Smooth muscle cell (in vitro differentiated cells): ENCODE measurements around the gene SPINDOC. TPM values are rescaled to one million over a fixed set of nuclear protein-coding genes. Genes with fewer than 3 reads are reported as not detected.

Experiments used
- DNase-seq: peaks from one replicate; lab custom pipeline; 2025; ENCODE audit not compliant: unreplicated experiment; lab: John Stamatoyannopoulos, UW
- H2AFZ ChIP-seq: fragments of 200-600 bp; sonication (generic); 2 replicates; pipeline ENCODE4 v1.6.0; 2016; ENCODE audit warnings: antibody characterized with exemption, low read depth, mild to moderate bottlenecking
- H3F3A ChIP-seq: fragments of 200-600 bp; sonication (generic); 2 replicates; pipeline ENCODE4 v1.6.0; 2017; ENCODE audit warnings: antibody characterized with exemption, low read depth
- H3K27ac ChIP-seq: fragments of 200-600 bp; sonication (generic); 2 replicates; pipeline ENCODE4 v1.5.1; 2016; ENCODE audit warnings: low read depth, mild to moderate bottlenecking
- H3K27me3 ChIP-seq: fragments of 200-600 bp; sonication (generic); 2 replicates; pipeline ENCODE4 v1.6.1; 2016; ENCODE audit warnings: low read depth, mild to moderate bottlenecking
- H3K36me3 ChIP-seq: fragments of 200-600 bp; sonication (generic); 2 replicates; pipeline ENCODE4 v1.5.1; 2016; ENCODE audit warnings: low read depth
- H3K4me1 ChIP-seq: fragments of 200-600 bp; sonication (generic); 2 replicates; pipeline ENCODE4 v1.5.1; 2016; ENCODE audit warnings: low read depth
- H3K4me2 ChIP-seq: fragments of 200-600 bp; sonication (generic); 2 replicates; pipeline ENCODE4 v1.6.0; 2016; ENCODE audit warnings: mild to moderate bottlenecking
- H3K4me3 ChIP-seq: fragments of 200-600 bp; sonication (generic); 2 replicates; pipeline ENCODE4 v1.5.1; 2016; ENCODE audit warnings: mild to moderate bottlenecking
- H3K79me2 ChIP-seq: fragments of 200-600 bp; sonication (generic); 2 replicates; pipeline ENCODE4 v1.6.0; 2016; ENCODE audit warnings: low read depth, mild to moderate bottlenecking
- H3K9ac ChIP-seq: fragments of 200-600 bp; sonication (generic); 2 replicates; pipeline ENCODE4 v1.6.0; 2016; ENCODE audit warnings: low read depth
- H3K9me3 ChIP-seq: fragments of 200-600 bp; sonication (generic); replicated peaks from 2 replicates; pipeline ENCODE4 v1.5.1; 2016; ENCODE audit warnings: low read depth
- H4K20me1 ChIP-seq: fragments of 200-600 bp; sonication (generic); 2 replicates; pipeline ENCODE4 v1.6.0; 2016; ENCODE audit warnings: low read depth
- WGBS: methylation state at CpG from one replicate; pipeline ENCODE4 v1.1.7; 2016; ENCODE audit warnings: low lambda C conversion rate; 5-methylcytosine and 5-hydroxymethylcytosine counted together
- polyA plus RNA-seq: library from polyadenylated mRNA; unstranded; fragments of >200 nt; fragmentation: Nextera tagmentation; extraction: Ambion mirVana; gene quantifications from 2 replicates; pipeline ENCODE4 v1.2.1, GENCODE V29; 2016
- total RNA-seq: library from RNA; depleted of rRNA; stranded (reverse); fragments of >200 nt; gene quantifications from 2 replicates; pipeline ENCODE4 v1.2.3, GENCODE V29; 2014
- TF ChIP-seq, protein P1 (sequence below): fragments of 200-600 bp; sonication (generic); IDR thresholded peaks from 2 replicates; pipeline ENCODE4 v1.5.1; 2017; ENCODE audit warnings: borderline replicate concordance, mild to moderate bottlenecking, antibody characterized with exemption; ENCODE audit not compliant: insufficient read depth, poor library complexity, severe bottlenecking

Gene SPINDOC, protein sequence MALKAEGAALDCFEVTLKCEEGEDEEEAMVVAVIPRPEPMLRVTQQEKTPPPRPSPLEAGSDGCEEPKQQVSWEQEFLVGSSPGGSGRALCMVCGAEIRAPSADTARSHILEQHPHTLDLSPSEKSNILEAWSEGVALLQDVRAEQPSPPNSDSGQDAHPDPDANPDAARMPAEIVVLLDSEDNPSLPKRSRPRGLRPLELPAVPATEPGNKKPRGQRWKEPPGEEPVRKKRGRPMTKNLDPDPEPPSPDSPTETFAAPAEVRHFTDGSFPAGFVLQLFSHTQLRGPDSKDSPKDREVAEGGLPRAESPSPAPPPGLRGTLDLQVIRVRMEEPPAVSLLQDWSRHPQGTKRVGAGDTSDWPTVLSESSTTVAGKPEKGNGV
- total RNA-seq (13.6 and 15.3 TPM in 2 replicates), polyA plus RNA-seq (12.1 and 13.7 TPM in 2 replicates)

DNA sequence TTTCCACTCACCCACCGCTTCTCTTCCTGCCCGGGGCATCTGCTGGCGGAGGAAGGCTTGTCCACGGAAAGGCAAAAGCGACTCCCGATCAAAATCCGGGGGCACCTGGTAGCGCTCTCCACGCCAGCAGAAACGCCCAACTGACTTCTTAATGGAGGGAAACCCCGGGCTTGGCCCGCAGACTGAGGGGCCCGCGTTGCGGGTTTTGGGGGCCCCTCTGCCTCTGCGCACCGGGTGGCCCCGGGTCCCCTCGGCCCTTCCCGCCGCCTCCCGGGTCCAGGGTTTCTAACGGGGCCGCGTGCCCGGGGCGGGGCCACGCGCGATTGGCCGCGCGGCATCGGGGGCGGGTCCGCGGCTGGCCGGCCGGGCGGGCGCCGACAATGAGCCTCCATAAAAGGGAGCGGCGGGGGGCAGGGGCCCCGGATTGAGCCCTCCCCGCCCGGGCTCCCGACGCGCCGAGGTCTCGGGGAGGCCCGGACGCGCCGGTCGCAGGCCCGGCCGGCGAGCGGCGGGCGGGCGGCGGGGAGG, at the start of gene SPINDOC:
TSS of gene SPINDOC (plus strand) at position 422 of the 528 bp plus-strand sequence. CDS start 231 bp downstream, outside the sequence.
- no peaks in the 10 kb centered on the region for H3K36me3 ChIP-seq

GRCh38 chr11:63763496-63764339, 49.5 kb upstream of the SPINDOC start:
- DNase-seq = no peak
- peaks cover 43% of the 10 kb centered on the region for H3K4me1 ChIP-seq
- 15% methylated on average over 43 of the region's 82 CpGs for WGBS
- peaks cover 82% of the 10 kb centered on the region for H4K20me1 ChIP-seq
- H3K36me3 ChIP-seq = no peaks in the 10 kb centered on the region
- peak overlapping the region; percentile 48 for H3K4me3 ChIP-seq
- no peak overlapping the region for H3K9ac ChIP-seq
- no peaks in the 10 kb centered on the region for H3K27me3 ChIP-seq
- H3K79me2 ChIP-seq = peaks cover 35% of the 10 kb centered on the region
- H3F3A ChIP-seq = peaks cover 21% of the 10 kb centered on the region
- no peaks in the 10 kb centered on the region for H3K9me3 ChIP-seq
- TF ChIP-seq, protein P1, sequence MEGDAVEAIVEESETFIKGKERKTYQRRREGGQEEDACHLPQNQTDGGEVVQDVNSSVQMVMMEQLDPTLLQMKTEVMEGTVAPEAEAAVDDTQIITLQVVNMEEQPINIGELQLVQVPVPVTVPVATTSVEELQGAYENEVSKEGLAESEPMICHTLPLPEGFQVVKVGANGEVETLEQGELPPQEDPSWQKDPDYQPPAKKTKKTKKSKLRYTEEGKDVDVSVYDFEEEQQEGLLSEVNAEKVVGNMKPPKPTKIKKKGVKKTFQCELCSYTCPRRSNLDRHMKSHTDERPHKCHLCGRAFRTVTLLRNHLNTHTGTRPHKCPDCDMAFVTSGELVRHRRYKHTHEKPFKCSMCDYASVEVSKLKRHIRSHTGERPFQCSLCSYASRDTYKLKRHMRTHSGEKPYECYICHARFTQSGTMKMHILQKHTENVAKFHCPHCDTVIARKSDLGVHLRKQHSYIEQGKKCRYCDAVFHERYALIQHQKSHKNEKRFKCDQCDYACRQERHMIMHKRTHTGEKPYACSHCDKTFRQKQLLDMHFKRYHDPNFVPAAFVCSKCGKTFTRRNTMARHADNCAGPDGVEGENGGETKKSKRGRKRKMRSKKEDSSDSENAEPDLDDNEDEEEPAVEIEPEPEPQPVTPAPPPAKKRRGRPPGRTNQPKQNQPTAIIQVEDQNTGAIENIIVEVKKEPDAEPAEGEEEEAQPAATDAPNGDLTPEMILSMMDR = no peak
- no peak overlapping the region for H2AFZ ChIP-seq
- H3K4me2 ChIP-seq = peak overlapping the region; percentile 96
- no peak overlapping the region for H3K27ac ChIP-seq

More for the DNA sequence above, at the start of gene SPINDOC:
- 1% methylated on average over 33 of the region's 65 CpGs for WGBS
- Histone ChIP-seq H3K9ac (peak within 1 kb of the TSS; percentile 82), H3K4me2 (peak within 1 kb of the TSS; percentile 99), H3F3A (no peaks in the 10 kb centered on the region), H3K27me3 (no peaks in the 10 kb centered on the region), H3K27ac (peak within 1 kb of the TSS; percentile 24), H3K79me2 (peaks cover 41% of the 10 kb centered on the region), H2AFZ (peak within 1 kb of the TSS; percentile 93), H3K9me3 (no peaks in the 10 kb centered on the region), H3K4me3 (peak within 1 kb of the TSS; percentile 66), H4K20me1 (peaks cover 44% of the 10 kb centered on the region), H3K4me1 (peaks cover 22% of the 10 kb centered on the region)
- TF ChIP-seq, protein P1 = no peak
- peak; percentile 43 for DNase-seq

- Histone ChIP-seq H3K9ac (no peak overlapping the region), H3K9me3 (no peaks in the 10 kb centered on the region), H3K4me2 (peak overlapping the region; percentile 96), H4K20me1 (peaks cover 82% of the 10 kb centered on the region), H3K36me3 (no peaks in the 10 kb centered on the region), H3K4me1 (peaks cover 43% of the 10 kb centered on the region), H3K79me2 (peaks cover 35% of the 10 kb centered on the region), H2AFZ (no peak overlapping the region), H3K4me3 (no peak overlapping the region), H3K27me3 (no peaks in the 10 kb centered on the region), H3F3A (peaks cover 21% of the 10 kb centered on the region), H3K27ac (no peak overlapping the region)
- no peak for DNase-seq
- WGBS = 48% methylated on average over 2 of the region's 23 CpGs
- TF ChIP-seq, protein P1 = no peak
Measured at GRCh38 chr11:63764340-63764678, 48.9 kb upstream of the SPINDOC start.
